Neural cell (in vitro differentiated cells): ENCODE results near the gene MLLT3. TPM values are rescaled to one million over a fixed set of nuclear protein-coding genes. Genes with fewer than 3 reads are reported as not detected.

ENCODE experiments used
- H2AFZ ChIP-seq: fragments of 200-600, 300-800 bp; sonication (generic), shearing (Covaris generic); 2 replicates; pipeline ENCODE4 v1.6.0; 2014; ENCODE audit warnings: low read depth, mild to moderate bottlenecking, antibody characterized with exemption, low read length, moderate library complexity
- H3F3A ChIP-seq: fragments of 200-600 bp; shearing (Covaris generic); 2 replicates; pipeline ENCODE4 v1.6.1; 2016; ENCODE audit warnings: mild to moderate bottlenecking, moderate library complexity, mixed read lengths, antibody characterized with exemption, low read length; ENCODE audit not compliant: insufficient read depth, poor library complexity, severe bottlenecking
- H3K27ac ChIP-seq: fragments of 200-600, 300-800 bp; sonication (generic), shearing (Covaris generic); 2 replicates; pipeline ENCODE4 v1.5.1; 2014; ENCODE audit warnings: mild to moderate bottlenecking, low read length, moderate library complexity
- H3K27me3 ChIP-seq: fragments of 300-800, 200-600 bp; sonication (generic), shearing (Covaris generic); 2 replicates; pipeline ENCODE4 v1.6.0; 2014; ENCODE audit warnings: mild to moderate bottlenecking, low read depth, low read length, moderate library complexity; ENCODE audit not compliant: insufficient read depth
- H3K36me3 ChIP-seq: fragments of 300-800, 200-600 bp; sonication (generic), shearing (Covaris generic); 2 replicates; pipeline ENCODE4 v1.5.1; 2014; ENCODE audit warnings: mild to moderate bottlenecking, antibody characterized with exemption, low read length, moderate library complexity; ENCODE audit not compliant: insufficient read depth
- H3K4me2 ChIP-seq: fragments of 300-800, 200-600 bp; sonication (generic), shearing (Covaris generic); 2 replicates; pipeline ENCODE4 v1.6.0; 2014; ENCODE audit warnings: mild to moderate bottlenecking, low read length
- H3K4me3 ChIP-seq: fragments of 300-800, 200-600 bp; sonication (generic), shearing (Covaris generic); 2 replicates; pipeline ENCODE4 v1.5.1; 2014; ENCODE audit warnings: mild to moderate bottlenecking, low read length, moderate library complexity
- H3K79me2 ChIP-seq: fragments of 200-600 bp; shearing (Covaris generic); replicated peaks from 2 replicates; pipeline ENCODE4 v1.6.0; 2014; ENCODE audit warnings: mild to moderate bottlenecking, low read length, moderate library complexity; ENCODE audit not compliant: insufficient read depth
- H3K9ac ChIP-seq: fragments of 300-800, 200-600 bp; sonication (generic), shearing (Covaris generic); 2 replicates; pipeline ENCODE4 v1.6.1; 2016; ENCODE audit warnings: mild to moderate bottlenecking, low read length, mixed read lengths
- H3K9me2 ChIP-seq: fragments of 200-600 bp; shearing (Covaris generic); 2 replicates; pipeline ENCODE4 v1.6.1; 2016; ENCODE audit warnings: mild to moderate bottlenecking, low read length, mixed read lengths; ENCODE audit not compliant: insufficient read depth
- H3K9me3 ChIP-seq: fragments of 200-600, 300-800 bp; sonication (generic), shearing (Covaris generic); 2 replicates; pipeline ENCODE4 v1.6.1; 2016; ENCODE audit warnings: mild to moderate bottlenecking, mixed run types, low read length, moderate library complexity, mixed read lengths
- H4K20me1 ChIP-seq: fragments of 200-600 bp; shearing (Covaris generic); 2 replicates; pipeline ENCODE4 v1.6.1; 2016; ENCODE audit warnings: mild to moderate bottlenecking, mixed run types; ENCODE audit not compliant: insufficient read depth
- CTCF ChIP-seq: fragments of 450-650 bp; IDR thresholded peaks from 2 replicates; pipeline ENCODE4 v1.5.1; 2014; ENCODE audit warnings: antibody characterized with exemption, mild to moderate bottlenecking, moderate library complexity; ENCODE audit not compliant: poor library complexity, severe bottlenecking
- EP300 ChIP-seq: fragments of 450-650 bp; conservative IDR thresholded peaks from 2 replicates; pipeline ENCODE4 v1.6.1; 2014; ENCODE audit warnings: antibody characterized with exemption, mild to moderate bottlenecking, moderate library complexity; ENCODE audit not compliant: poor library complexity, severe bottlenecking
- EZH2 ChIP-seq: fragments of 200-600, 300-800 bp; shearing (Covaris generic), sonication (generic); IDR thresholded peaks from 2 replicates; pipeline ENCODE4 v1.6.1; 2014; ENCODE audit warnings: antibody characterized with exemption, low read length, borderline replicate concordance, mild to moderate bottlenecking; ENCODE audit not compliant: insufficient read depth, poor library complexity, severe bottlenecking
- MXI1 ChIP-seq: fragments of 450-650 bp; conservative IDR thresholded peaks from 2 replicates; pipeline ENCODE4 v1.6.1; 2014; ENCODE audit warnings: antibody characterized with exemption, mild to moderate bottlenecking; ENCODE audit not compliant: poor library complexity, severe bottlenecking
- POLR2AphosphoS5 ChIP-seq: IDR thresholded peaks from 2 replicates; pipeline ENCODE4 v1.6.1; 2012
- RAD21 ChIP-seq: fragments of 450-650 bp; conservative IDR thresholded peaks from 2 replicates; pipeline ENCODE4 v1.6.1; 2014; ENCODE audit warnings: antibody characterized with exemption, mild to moderate bottlenecking, moderate library complexity
- REST ChIP-seq: IDR thresholded peaks from 2 replicates; pipeline ENCODE4 v1.6.1; 2012; ENCODE audit warnings: borderline replicate concordance
- SMC3 ChIP-seq: fragments of 450-650 bp; conservative IDR thresholded peaks from 2 replicates; pipeline ENCODE4 v1.6.1; 2014; ENCODE audit warnings: antibody characterized with exemption, mild to moderate bottlenecking, moderate library complexity; ENCODE audit not compliant: poor library complexity
- TAF1 ChIP-seq: IDR thresholded peaks from 2 replicates; pipeline ENCODE4 v1.6.1; 2012; ENCODE audit warnings: low read depth
- polyA plus RNA-seq: library from polyadenylated mRNA; depleted of rRNA; stranded (reverse); fragments of >200 nt; gene quantifications from 2 replicates; pipeline ENCODE4 v1.2.3, GENCODE V29; 2014

The MLLT3 gene
- polyA plus RNA-seq, 1 donor from 2014 or later: 61.5 TPM

GRCh38 chr9:20512636-20513035 is 109.7 kb downstream of the MLLT3 start:
- Histone ChIP-seq H3K4me2 (no peak overlapping the region), H3F3A (no peaks in the 10 kb centered on the region), H3K9me3 (no peaks in the 10 kb centered on the region), H3K4me3 (no peak overlapping the region), H3K9me2 (no peaks in the 10 kb centered on the region), H3K27me3 (no peaks in the 10 kb centered on the region), H4K20me1 (no peaks in the 10 kb centered on the region), H3K79me2 (peaks cover 24% of the 10 kb centered on the region), H3K36me3 (no peaks in the 10 kb centered on the region), H3K27ac (no peak overlapping the region), H3K9ac (no peak overlapping the region), H2AFZ (no peak overlapping the region)
- TF ChIP-seq CTCF (no peak), POLR2AphosphoS5 (no peak)

- no peaks in the 10 kb centered on the region for H3K27me3 ChIP-seq
- no peaks in the 10 kb centered on the region for H3K9me2 ChIP-seq
- H2AFZ ChIP-seq: no peak overlapping the region
- no peaks in the 10 kb centered on the region for H3K9me3 ChIP-seq
- peaks cover 24% of the 10 kb centered on the region for H3K79me2 ChIP-seq
- H4K20me1 ChIP-seq: no peaks in the 10 kb centered on the region
- no peak overlapping the region for H3K4me3 ChIP-seq
- no peak overlapping the region for H3K4me2 ChIP-seq
- no peaks in the 10 kb centered on the region for H3K36me3 ChIP-seq
- no peaks in the 10 kb centered on the region for H3F3A ChIP-seq
- H3K9ac ChIP-seq: no peak overlapping the region
- H3K27ac ChIP-seq: no peak overlapping the region
- TF ChIP-seq POLR2AphosphoS5: no peak
- no peak for TF ChIP-seq REST
- no peak for TF ChIP-seq EP300
- no peak for TF ChIP-seq SMC3
Observed at GRCh38 chr9:20512106-20512505, 110.2 kb downstream of the MLLT3 start.

- Histone ChIP-seq H3K9ac (no peak overlapping the region), H3K36me3 (no peaks in the 10 kb centered on the region), H3K27ac (no peak overlapping the region), H3K4me3 (no peak overlapping the region), H3K9me3 (no peaks in the 10 kb centered on the region), H3F3A (no peaks in the 10 kb centered on the region), H2AFZ (no peak overlapping the region), H3K79me2 (peaks cover 24% of the 10 kb centered on the region), H3K4me2 (no peak overlapping the region), H4K20me1 (no peaks in the 10 kb centered on the region), H3K27me3 (no peaks in the 10 kb centered on the region), H3K9me2 (no peaks in the 10 kb centered on the region)
- TF ChIP-seq CTCF (no peak), RAD21 (no peak), SMC3 (no peak), MXI1 (no peak), TAF1 (no peak), POLR2AphosphoS5 (no peak), EP300 (no peak), REST (no peak), EZH2 (no peak)
Observed at GRCh38 chr9:20511686-20512085, 110.6 kb downstream of the MLLT3 start.
